K562 (cell line): ENCODE results near the gene LUC7L. TPM values are rescaled to one million over a fixed set of nuclear protein-coding genes. Genes with fewer than 3 reads are reported as not detected.

Experiments
- ATAC-seq: fragments of 200-7000 bp; cut with Tn5 transposase; 3 replicates; pipeline ENCODE4 v1.9.1; 2020; ENCODE audit warnings: moderate library complexity
- BruUV-seq: library from RNA; stranded (reverse); fragments of 400-500 nt; replicated peaks from 2 replicates; lab custom pipeline; 2021; lab: Mats Ljungman, UMichigan
- CTCF ChIA-PET: fragments of 300-600 bp; formaldehyde crosslinking; extraction: SDS; loops from one replicate; lab custom pipeline; 2021; ENCODE audit warnings: low intra/inter-chr PET ratio; lab: Yijun Ruan, JAX
- POLR2A ChIA-PET: fragments of 300-600, 350-650 bp; sonication (Branson Sonifier 250); formaldehyde crosslinking; extraction: SDS; loops from one replicate; lab custom pipeline; 2021; ENCODE audit warnings: antibody characterized with exemption, inconsistent platforms; lab: Yijun Ruan, JAX
- DNase-seq, 4 experiments: peaks; one replicate each; pipeline versions ENCODE4 v3.0.0 to v3.0.0-alpha.2; 2011 to 2018; ENCODE audit warnings: low spot score in 3 of 4, mixed read lengths in 3 of 4; ENCODE audit errors: extremely low read depth in 1 of 4
- FAIRE-seq: peaks from 2 replicates; lab custom pipeline; 2011; peaks lifted over from hg19 to GRCh38; lab: Jason Lieb, UNC
- H2AFZ ChIP-seq: 2 replicates; pipeline ENCODE4 v1.6.0; 2011; ENCODE audit warnings: low read depth, low read length, control low read depth, inconsistent platforms
- H3K27ac ChIP-seq: fragments of 200-600 bp; 3 replicates; pipeline ENCODE4 v1.8.0; 2011; ENCODE audit warnings: low read depth, mild to moderate bottlenecking, control low read depth, inconsistent platforms, low read length, moderate library complexity, mixed read lengths; ENCODE audit errors: extremely low read depth
- H3K27me3 ChIP-seq, 2 experiments: fragments of 300-600 bp in 1 of 2; 2 replicates in 1 of 2; 3 replicates in 1 of 2; pipeline versions ENCODE4 v1.6.0 to v1.8.0; 2011; ENCODE audit warnings: inconsistent platforms in 2 of 2, low read length in 2 of 2, mild to moderate bottlenecking in 1 of 2, mixed read lengths in 1 of 2, moderate library complexity in 1 of 2; ENCODE audit not compliant: control insufficient read depth in 2 of 2, insufficient read depth in 2 of 2
- H3K36me3 ChIP-seq: fragments of 300-600 bp; 3 replicates; pipeline ENCODE4 v1.8.0; 2011; ENCODE audit warnings: mild to moderate bottlenecking, low read length, inconsistent platforms; ENCODE audit not compliant: control insufficient read depth, insufficient read depth
- H3K4me1 ChIP-seq, 2 experiments: fragments of 200-600 bp in 1 of 2; replicated peaks in 1 of 2; 2 replicates in 1 of 2; 3 replicates in 1 of 2; pipeline versions ENCODE4 v1.5.1 to v1.8.0; 2011; ENCODE audit warnings: inconsistent platforms in 2 of 2, low read length in 2 of 2, mild to moderate bottlenecking in 1 of 2, mixed read lengths in 1 of 2, moderate library complexity in 1 of 2; ENCODE audit not compliant: control insufficient read depth in 2 of 2, insufficient read depth in 2 of 2
- H3K4me2 ChIP-seq: 2 replicates; pipeline ENCODE4 v1.6.1; 2011; ENCODE audit warnings: low read length, control low read depth, inconsistent platforms, mixed read lengths; ENCODE audit not compliant: insufficient read depth
- H3K4me3 ChIP-seq: fragments of 200-600 bp; sonication (generic), shearing (Covaris generic); 2 replicates; pipeline ENCODE4 v1.5.1; 2016; ENCODE audit warnings: control low read depth, inconsistent platforms
- H3K79me2 ChIP-seq: fragments of 200-600 bp; 3 replicates; pipeline ENCODE4 v1.8.0; 2011; ENCODE audit warnings: low read length, inconsistent platforms; ENCODE audit not compliant: control insufficient read depth, insufficient read depth
- H3K9ac ChIP-seq, 2 experiments: 2 replicates each; pipeline versions ENCODE4 v1.6.0 to v1.6.1; 2011; ENCODE audit warnings: low read depth in 2 of 2, low read length in 2 of 2, control low read depth in 1 of 2, inconsistent platforms in 1 of 2, mild to moderate bottlenecking in 1 of 2, mixed read lengths in 1 of 2; ENCODE audit not compliant: insufficient read depth in 1 of 2
- H3K9me1 ChIP-seq: one replicate; pipeline ENCODE4 v1.6.0; 2011; ENCODE audit warnings: inconsistent platforms, mild to moderate bottlenecking, low read length, moderate library complexity; ENCODE audit not compliant: control insufficient read depth, insufficient read depth
- H3K9me3 ChIP-seq: replicated peaks from 2 replicates; pipeline ENCODE4 v1.5.1; 2011; ENCODE audit warnings: low read depth, low read length, inconsistent platforms; ENCODE audit not compliant: control insufficient read depth, insufficient read depth
- H4K20me1 ChIP-seq: replicated peaks from 2 replicates; pipeline ENCODE4 v1.6.1; 2011; ENCODE audit warnings: low read length, inconsistent platforms, mixed read lengths; ENCODE audit not compliant: control insufficient read depth, insufficient read depth
- CTCF ChIP-seq, 3 experiments: IDR thresholded peaks in 2 of 3; conservative IDR thresholded peaks in 1 of 3; 2 replicates each; pipeline ENCODE4 v1.5.1; 2011 to 2012; ENCODE audit warnings: low read length in 3 of 3, mild to moderate bottlenecking in 3 of 3, control low read depth in 2 of 3, improper control_type of control experiment in 1 of 3, inconsistent platforms in 1 of 3, low read depth in 1 of 3, mixed read lengths in 1 of 3, moderate library complexity in 1 of 3; ENCODE audit not compliant: insufficient read depth in 2 of 3
- GABPB1 ChIP-seq: sonication (generic); formaldehyde crosslinking; IDR thresholded peaks from 2 replicates; pipeline ENCODE4 v1.8.0; 2022; ENCODE audit warnings: mild to moderate bottlenecking, missing genetic modification reagents
- HLTF ChIP-seq: fragments of 450-650 bp; IDR thresholded peaks from 2 replicates; pipeline ENCODE4 v1.6.1; 2016
- SOX6 ChIP-seq: fragments of 450-650 bp; IDR thresholded peaks from 2 replicates; pipeline ENCODE4 v1.6.1; 2014; ENCODE audit warnings: mild to moderate bottlenecking
- SUPT5H ChIP-seq: fragments of 450-650 bp; IDR thresholded peaks from 2 replicates; pipeline ENCODE4 v1.6.1; 2016
- WGBS: fragments of 100-300 bp; shearing (Covaris generic); methylation state at CpG from one replicate; pipeline ENCODE4 v1.1.6; 2016; ENCODE audit warnings: low coverage, mixed read lengths; ENCODE audit not compliant: insufficient coverage; ENCODE audit errors: missing lambda C conversion rate; 5-methylcytosine and 5-hydroxymethylcytosine counted together
- in situ Hi-C: fragments of 300-500 bp; cut with MboI; formaldehyde crosslinking; loops from 4 replicates; pipeline ENCODE4 v1.15.0; 2018; ENCODE audit warnings: inconsistent platforms, mixed read lengths
- intact Hi-C: fragments of 100-400 bp; cut with micrococcal nuclease; formaldehyde crosslinking; loops from 2 replicates; pipeline ENCODE4 v1.14.2; 2022
- polyA plus RNA-seq, 8 experiments: library from polyadenylated mRNA; depleted of rRNA in 4 of 8; stranded (reverse) in 5 of 8; unstranded in 3 of 8; fragments of >200 nt; fragmentation: Nextera tagmentation in 2 of 8; fragmentation: Illumina TruSeq in 1 of 8; extraction: Ambion mirVana in 2 of 8; extraction: Trizol in 1 of 8; gene quantifications; 2 replicates each; pipeline versions ENCODE4 v1.2.1 to v1.2.3, GENCODE V29; 2011 to 2014; ENCODE audit warnings: inconsistent platforms in 1 of 8, missing spikeins in 1 of 8
- total RNA-seq, 7 experiments: library from RNA; depleted of rRNA in 6 of 7; stranded (reverse); fragments of >200 nt in 6 of 7; fragmentation: Illumina TruSeq in 2 of 7; extraction: Trizol in 2 of 7; gene quantifications; 2 replicates each; pipeline versions ENCODE4 v1.2.1 to v1.2.3, GENCODE V29; 2011 to 2021; ENCODE audit warnings: low replicate concordance in 1 of 7

The LUC7L gene
- total and polyA plus RNA-seq, 9 of the 15 experiments (the other 6 are each of a cell fraction or from before 2014, with no cell fraction given): 1.7 to 93.3 (median 59.5) TPM

- intact Hi-C loops (no loop called here), in situ Hi-C loops (no loop called here)
- Histone ChIP-seq H3K9me1 (no peaks in the 10 kb centered on the region), H3K4me3 (no peak overlapping the region), H3K9ac (no peak overlapping the region), H3K4me1 (peaks cover 0 to 19% of the 10 kb centered on the region in 2 experiments; a peak in 2 of 5 replicates), H3K36me3 (peaks cover 73% of the 10 kb centered on the region), H3K27ac (no peak overlapping the region), H3K79me2 (no peaks in the 10 kb centered on the region), H4K20me1 (0 out of 2 replicates have a peak, but pooled peaks cover 3% of the 10 kb centered on the region), H2AFZ (no peak overlapping the region), H3K4me2 (no peak overlapping the region), H3K27me3 (no peaks in the 10 kb centered on the region), H3K9me3 (peaks cover 2% of the 10 kb centered on the region; the same call in 1 of the 2 replicates)
- WGBS: 87% methylated on average over 8 of the region's 8 CpGs
- no TSS peak for BruUV-seq
- POLR2A ChIA-PET: no interaction called here
- DNase-seq: peak in 1 of 4 experiments; percentile 21
- TF ChIP-seq GABPB1 (peak; percentile 28; the same call in 1 of the 2 replicates), CTCF (IDR thresholded peaks at IDR 0.05 in 2 of 3, conservative IDR thresholded peaks at IDR 0.05 in 1 of 3; ENCODE audit: insufficient read depth in 2 of 3, low read depth in 1 of 3, low read length in 3 of 3) (peak in 2 of 3 experiments; percentile 20 to 27; a peak in 1 of 6 replicates), HLTF (no peak), SOX6 (no peak), SUPT5H (0 out of 2 replicates have a peak, but pooled peaks have one; percentile 17)
- ATAC-seq: no peak
- peak; percentile 51 for FAIRE-seq
- CTCF ChIA-PET: no interaction called here
Observed at GRCh38 chr16:188674-189073, 40.6 kb downstream of the LUC7L start.
